ENCODE measurements around the gene USHBP1. TPM values are rescaled to one million over a fixed set of nuclear protein-coding genes. Genes with fewer than 3 reads are reported as not detected.

The USHBP1 gene, protein sequence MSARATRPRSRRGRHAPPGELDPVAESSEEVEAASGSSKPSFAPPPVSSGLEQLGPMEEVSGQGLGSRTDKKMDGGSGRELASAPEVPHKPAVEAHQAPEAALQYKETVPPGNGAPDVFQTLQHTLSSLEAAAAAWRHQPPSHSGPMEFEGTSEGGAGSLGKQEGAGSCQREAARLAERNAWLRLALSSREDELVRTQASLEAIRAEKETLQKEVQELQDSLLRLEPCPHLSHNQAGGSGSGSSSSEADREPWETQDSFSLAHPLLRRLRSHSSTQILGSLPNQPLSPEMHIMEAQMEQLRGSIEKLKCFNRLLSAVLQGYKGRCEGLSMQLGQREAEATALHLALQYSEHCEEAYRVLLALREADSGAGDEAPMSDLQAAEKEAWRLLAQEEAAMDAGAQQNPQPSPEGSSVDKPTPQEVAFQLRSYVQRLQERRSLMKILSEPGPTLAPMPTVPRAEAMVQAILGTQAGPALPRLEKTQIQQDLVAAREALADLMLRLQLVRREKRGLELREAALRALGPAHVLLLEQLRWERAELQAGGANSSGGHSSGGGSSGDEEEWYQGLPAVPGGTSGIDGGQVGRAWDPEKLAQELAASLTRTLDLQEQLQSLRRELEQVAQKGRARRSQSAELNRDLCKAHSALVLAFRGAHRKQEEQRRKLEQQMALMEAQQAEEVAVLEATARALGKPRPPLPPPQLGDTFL
- 2.1 TPM for total RNA-seq

DNA sequence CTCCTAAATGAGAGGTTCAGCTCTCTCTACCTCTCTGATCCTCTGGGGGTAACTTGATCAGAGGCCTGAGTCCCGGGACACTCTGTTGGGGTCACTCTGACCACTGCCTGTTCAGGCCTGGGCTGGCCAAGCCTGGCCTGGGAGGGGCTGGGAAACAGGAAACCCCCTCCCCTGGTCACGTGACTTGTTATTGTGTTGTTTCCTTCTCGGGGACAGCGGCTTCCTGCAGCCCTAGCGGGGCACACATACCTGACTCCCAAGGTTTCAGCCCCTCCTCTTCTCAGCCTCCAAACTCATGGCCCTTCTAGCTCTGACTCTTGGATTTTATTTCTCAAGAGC, at the start of gene USHBP1:
Gene USHBP1, minus strand, starts transcription at position 105 of the 339 bp plus-strand sequence. CDS start 446 bp downstream, outside the sequence.
- H3K4me3 ChIP-seq (ENCODE audit: low read length in 3 of 3) = peak within 1 kb of the TSS; percentile 46 to 63 (median 55)
- peak within 1 kb of the TSS; percentile 14 for H3K27ac ChIP-seq (ENCODE audit: low read depth, low read length)
- peaks cover 8 to 18% (median 11%) of the 10 kb centered on the region in 3 donors for H3K4me1 ChIP-seq (ENCODE audit: control insufficient read depth in 3 of 3, insufficient read depth in 3 of 3, low read length in 3 of 3)
- H3K27me3 ChIP-seq (ENCODE audit: control insufficient read depth in 3 of 3, insufficient read depth in 3 of 3, low read length in 3 of 3) = no peaks in the 10 kb centered on the region
- H3K9ac ChIP-seq (ENCODE audit: low read depth in 1 of 3, low read length in 3 of 3) = peak within 1 kb of the TSS; percentile 25 to 52 (median 45)
- H3K36me3 ChIP-seq (ENCODE audit: control insufficient read depth in 3 of 3, insufficient read depth in 3 of 3, low read length in 3 of 3) = peaks cover 0 to 6% (median 4%) of the 10 kb centered on the region in 3 donors
- no peaks in the 10 kb centered on the region for H3K9me3 ChIP-seq (ENCODE audit: control insufficient read depth in 3 of 3, low read length in 3 of 3)

GRCh38 chr19:17314007-17314593, 49.6 kb upstream of the USHBP1 start:
- Histone ChIP-seq H3K4me1 (ENCODE audit: control insufficient read depth in 3 of 3, insufficient read depth in 3 of 3, low read length in 3 of 3) (peaks cover 13 to 25% (median 14%) of the 10 kb centered on the region in 3 donors), H3K27me3 (ENCODE audit: control insufficient read depth in 3 of 3, insufficient read depth in 3 of 3, low read length in 3 of 3) (no peaks in the 10 kb centered on the region), H3K9ac (ENCODE audit: low read depth in 1 of 3, low read length in 3 of 3) (no peak overlapping the region), H3K4me3 (ENCODE audit: low read length in 3 of 3) (no peak overlapping the region), H3K27ac (ENCODE audit: low read depth, low read length) (no peak overlapping the region), H3K36me3 (ENCODE audit: control insufficient read depth in 3 of 3, insufficient read depth in 3 of 3, low read length in 3 of 3) (peaks cover 14 to 30% (median 20%) of the 10 kb centered on the region in 3 donors), H3K9me3 (ENCODE audit: control insufficient read depth in 3 of 3, low read length in 3 of 3) (no peaks in the 10 kb centered on the region)

DNA sequence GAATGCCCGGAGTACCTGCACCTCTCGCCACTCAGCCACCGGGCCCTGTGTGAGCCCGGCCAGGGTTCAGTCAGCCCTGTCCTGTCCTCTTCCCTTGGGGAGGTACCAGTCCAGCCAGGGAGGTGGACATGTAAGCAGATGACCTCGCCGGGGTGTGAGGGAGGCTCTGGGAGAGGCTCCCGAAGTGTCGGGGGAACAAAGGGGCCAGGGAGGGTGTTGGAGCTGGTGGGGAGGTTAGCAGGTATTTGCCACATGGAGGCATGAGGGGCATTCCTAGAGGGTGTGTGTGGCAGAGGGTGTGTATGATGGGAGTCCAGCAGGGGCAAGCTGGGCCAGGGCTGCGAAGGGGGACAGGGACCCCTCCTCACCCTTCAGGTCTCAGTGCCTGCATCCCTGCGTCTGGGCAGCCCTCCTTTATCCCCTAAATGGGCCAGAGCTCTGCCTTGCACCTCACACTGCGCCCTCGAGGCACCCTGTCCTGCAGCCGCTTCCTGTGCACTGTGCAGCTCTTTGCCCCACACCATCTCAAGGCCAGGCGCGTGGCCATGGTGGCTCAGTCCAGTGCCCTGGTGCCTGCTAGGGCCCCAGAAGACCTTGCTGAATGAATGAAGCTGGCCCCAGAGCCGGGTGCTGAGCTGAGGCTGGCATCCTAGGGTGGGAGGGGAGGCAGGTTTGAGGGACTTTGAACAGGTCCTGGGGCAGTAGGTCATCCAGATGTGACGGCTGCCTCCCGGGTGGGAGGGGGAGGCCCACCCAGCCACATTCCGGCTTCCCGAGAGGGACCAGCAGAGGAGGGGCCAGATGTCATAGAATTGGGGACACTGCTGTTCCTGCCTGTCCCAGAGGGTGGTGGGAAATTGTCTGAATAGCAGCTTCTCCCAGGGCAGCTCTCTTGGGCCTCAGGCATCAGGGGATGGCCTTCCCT, 47.9 kb upstream of the USHBP1 start:
- Histone ChIP-seq H3K36me3 (ENCODE audit: control insufficient read depth in 3 of 3, insufficient read depth in 3 of 3, low read length in 3 of 3) (peaks cover 13 to 25% (median 17%) of the 10 kb centered on the region in 3 donors), H3K9me3 (ENCODE audit: control insufficient read depth in 3 of 3, low read length in 3 of 3) (no peaks in the 10 kb centered on the region), H3K27ac (ENCODE audit: low read depth, low read length) (no peak overlapping the region), H3K4me1 (ENCODE audit: control insufficient read depth in 3 of 3, insufficient read depth in 3 of 3, low read length in 3 of 3) (peaks cover 13 to 31% (median 19%) of the 10 kb centered on the region in 3 donors), H3K9ac (ENCODE audit: low read depth in 1 of 3, low read length in 3 of 3) (peak overlapping the region in 1 of 3 donors; percentile 25), H3K27me3 (ENCODE audit: control insufficient read depth in 3 of 3, insufficient read depth in 3 of 3, low read length in 3 of 3) (no peaks in the 10 kb centered on the region), H3K4me3 (ENCODE audit: low read length in 3 of 3) (no peak overlapping the region)

GRCh38 chr19:17311455-17312188, 47.1 kb upstream of the USHBP1 start:
- Histone ChIP-seq H3K9me3 (ENCODE audit: control insufficient read depth in 3 of 3, low read length in 3 of 3) (no peaks in the 10 kb centered on the region), H3K4me3 (ENCODE audit: low read length in 3 of 3) (no peak overlapping the region), H3K36me3 (ENCODE audit: control insufficient read depth in 3 of 3, insufficient read depth in 3 of 3, low read length in 3 of 3) (peaks cover 13 to 25% (median 17%) of the 10 kb centered on the region in 3 donors), H3K27me3 (ENCODE audit: control insufficient read depth in 3 of 3, insufficient read depth in 3 of 3, low read length in 3 of 3) (no peaks in the 10 kb centered on the region), H3K9ac (ENCODE audit: low read depth in 1 of 3, low read length in 3 of 3) (no peak overlapping the region), H3K27ac (ENCODE audit: low read depth, low read length) (no peak overlapping the region), H3K4me1 (ENCODE audit: control insufficient read depth in 3 of 3, insufficient read depth in 3 of 3, low read length in 3 of 3) (peaks cover 14 to 37% (median 20%) of the 10 kb centered on the region in 3 donors)

- peaks cover 9 to 17% (median 10%) of the 10 kb centered on the region in 3 donors for H3K36me3 ChIP-seq (ENCODE audit: control insufficient read depth in 3 of 3, insufficient read depth in 3 of 3, low read length in 3 of 3)
- H3K9ac ChIP-seq (ENCODE audit: low read depth in 1 of 3, low read length in 3 of 3) = peak overlapping the region; percentile 84 to 93 (median 90)
- no peaks in the 10 kb centered on the region for H3K9me3 ChIP-seq (ENCODE audit: control insufficient read depth in 3 of 3, low read length in 3 of 3)
- H3K27me3 ChIP-seq (ENCODE audit: control insufficient read depth in 3 of 3, insufficient read depth in 3 of 3, low read length in 3 of 3) = no peaks in the 10 kb centered on the region
- peaks cover 27 to 52% (median 33%) of the 10 kb centered on the region in 3 donors for H3K4me1 ChIP-seq (ENCODE audit: control insufficient read depth in 3 of 3, insufficient read depth in 3 of 3, low read length in 3 of 3)
- H3K4me3 ChIP-seq (ENCODE audit: low read length in 3 of 3) = peak overlapping the region; percentile 86 to 89 (median 88)
- H3K27ac ChIP-seq (ENCODE audit: low read depth, low read length) = peak overlapping the region; percentile 79
Observed at GRCh38 chr19:17309965-17310461, 45.5 kb upstream of the USHBP1 start.

DNA sequence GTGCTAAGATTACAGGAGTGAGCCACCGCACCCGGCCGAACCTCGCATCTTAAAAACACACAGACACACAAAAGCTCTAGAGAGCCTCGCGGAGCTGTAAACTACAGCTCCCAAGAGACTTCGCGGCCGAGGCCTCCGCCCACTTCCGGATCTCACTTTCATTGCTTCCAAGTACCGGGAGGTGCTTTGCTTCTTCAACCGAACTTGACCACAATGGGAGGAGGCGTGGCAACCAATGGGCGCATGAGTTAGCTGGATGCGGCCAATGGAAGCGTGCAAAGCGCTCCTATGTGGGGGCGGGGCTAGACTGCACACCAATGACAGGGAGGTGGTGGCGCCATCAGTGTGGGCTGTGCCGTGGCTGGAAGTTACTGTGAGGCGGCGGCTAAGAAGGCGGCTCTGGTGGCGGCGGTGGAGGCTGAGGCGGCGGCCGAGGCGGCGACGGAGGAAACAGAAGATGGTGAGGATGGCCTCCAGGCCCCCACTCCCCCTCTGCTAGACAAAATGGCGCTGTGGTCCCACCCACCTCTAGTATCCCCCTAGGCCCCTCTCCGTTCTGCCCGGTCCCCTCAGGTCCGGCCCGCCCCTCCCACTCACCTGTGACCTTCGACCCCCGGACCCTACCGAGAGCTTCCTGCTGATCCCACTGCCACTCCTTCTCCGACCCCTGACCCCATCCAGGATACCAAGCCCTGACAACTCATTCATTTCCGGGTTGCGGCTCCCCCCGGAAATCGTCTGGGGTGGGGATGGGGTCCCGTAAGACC, 44.8 kb upstream of the USHBP1 start, which contains the start of gene DDA1:
Gene DDA1, plus strand, starts transcription at position 366 of the 767 bp plus-strand sequence. Its CDS starts 92 bp downstream, at position 458.
- H3K36me3 ChIP-seq (ENCODE audit: control insufficient read depth in 3 of 3, insufficient read depth in 3 of 3, low read length in 3 of 3) = peaks cover 4 to 12% (median 5%) of the 10 kb centered on the region in 3 donors
- H3K27ac ChIP-seq (ENCODE audit: low read depth, low read length) = peak within 1 kb of the TSS; percentile 79
- peaks cover 31 to 57% (median 40%) of the 10 kb centered on the region in 3 donors for H3K4me1 ChIP-seq (ENCODE audit: control insufficient read depth in 3 of 3, insufficient read depth in 3 of 3, low read length in 3 of 3)
- no peaks in the 10 kb centered on the region for H3K9me3 ChIP-seq (ENCODE audit: control insufficient read depth in 3 of 3, low read length in 3 of 3)
- peak within 1 kb of the TSS; percentile 84 to 93 (median 90) for H3K9ac ChIP-seq (ENCODE audit: low read depth in 1 of 3, low read length in 3 of 3)
- H3K27me3 ChIP-seq (ENCODE audit: control insufficient read depth in 3 of 3, insufficient read depth in 3 of 3, low read length in 3 of 3) = no peaks in the 10 kb centered on the region
- peak within 1 kb of the TSS; percentile 86 to 89 (median 88) for H3K4me3 ChIP-seq (ENCODE audit: low read length in 3 of 3)

DNA sequence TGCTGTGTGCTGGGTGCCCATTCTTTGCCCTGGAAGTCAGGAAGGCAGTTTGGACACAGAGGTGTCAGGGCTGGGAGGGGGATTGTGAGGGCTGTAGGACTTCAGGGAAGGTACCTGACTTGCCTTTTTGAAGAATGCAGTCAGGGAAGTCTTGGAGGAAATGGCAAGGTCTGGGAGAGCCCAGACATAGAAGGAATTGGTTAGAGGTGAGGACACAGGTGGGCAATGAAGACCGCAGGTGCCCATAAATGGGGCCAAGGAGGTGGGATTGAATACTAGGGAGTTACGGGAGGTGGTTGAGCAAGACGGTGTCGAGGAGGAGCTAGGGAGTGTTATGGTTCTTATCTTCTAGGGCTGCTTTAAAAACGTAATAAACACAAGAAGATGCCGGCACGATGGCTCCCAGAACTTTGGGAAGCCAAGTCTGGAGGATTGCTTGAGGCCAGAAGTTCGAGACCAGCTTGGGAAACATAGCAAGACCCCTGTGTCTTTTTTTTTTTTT, 43.4 kb upstream of the USHBP1 start:
- H3K36me3 ChIP-seq (ENCODE audit: control insufficient read depth in 3 of 3, insufficient read depth in 3 of 3, low read length in 3 of 3) = peaks cover 0 to under 1% (median 0%) of the 10 kb centered on the region in 3 donors
- H3K4me3 ChIP-seq (ENCODE audit: low read length in 3 of 3) = no peak overlapping the region
- peaks cover 35 to 67% (median 48%) of the 10 kb centered on the region in 3 donors for H3K4me1 ChIP-seq (ENCODE audit: control insufficient read depth in 3 of 3, insufficient read depth in 3 of 3, low read length in 3 of 3)
- no peaks in the 10 kb centered on the region for H3K9me3 ChIP-seq (ENCODE audit: control insufficient read depth in 3 of 3, low read length in 3 of 3)
- H3K27ac ChIP-seq (ENCODE audit: low read depth, low read length) = no peak overlapping the region
- H3K27me3 ChIP-seq (ENCODE audit: control insufficient read depth in 3 of 3, insufficient read depth in 3 of 3, low read length in 3 of 3) = no peaks in the 10 kb centered on the region
- H3K9ac ChIP-seq (ENCODE audit: low read depth in 1 of 3, low read length in 3 of 3) = peak overlapping the region in 1 of 3 donors; percentile 50

GRCh38 chr19:17306285-17306714, 41.8 kb upstream of the USHBP1 start:
- peak overlapping the region; percentile 88 for H3K27ac ChIP-seq (ENCODE audit: low read depth, low read length)
- no peaks in the 10 kb centered on the region for H3K36me3 ChIP-seq (ENCODE audit: control insufficient read depth in 3 of 3, insufficient read depth in 3 of 3, low read length in 3 of 3)
- H3K27me3 ChIP-seq (ENCODE audit: control insufficient read depth in 3 of 3, insufficient read depth in 3 of 3, low read length in 3 of 3) = no peaks in the 10 kb centered on the region
- peak overlapping the region; percentile 87 to 95 (median 89) for H3K9ac ChIP-seq (ENCODE audit: low read depth in 1 of 3, low read length in 3 of 3)
- peak overlapping the region; percentile 88 to 95 (median 93) for H3K4me3 ChIP-seq (ENCODE audit: low read length in 3 of 3)
- no peaks in the 10 kb centered on the region for H3K9me3 ChIP-seq (ENCODE audit: control insufficient read depth in 3 of 3, low read length in 3 of 3)
- H3K4me1 ChIP-seq (ENCODE audit: control insufficient read depth in 3 of 3, insufficient read depth in 3 of 3, low read length in 3 of 3) = peaks cover 41 to 67% (median 54%) of the 10 kb centered on the region in 3 donors
